WTC11 (cell line): ENCODE measurements around the gene FAM13B. TPM values are rescaled to one million over a fixed set of nuclear protein-coding genes. Genes with fewer than 3 reads are reported as not detected.

Experiments used
- ATAC-seq: fragments of 200-7000 bp; cut with Tn5 transposase; 2 replicates; pipeline ENCODE4 v1.10.0; 2021; ENCODE audit warnings: mild to moderate bottlenecking, moderate library complexity
- CTCF ChIA-PET: fragments of 300-600 bp; sonication (Branson Sonifier 250); formaldehyde crosslinking; loops from one replicate; lab custom pipeline; 2021; ENCODE audit warnings: antibody characterized with exemption; lab: Charles Lee
- POLR2A ChIA-PET: fragments of 350-600 bp; sonication (Branson Sonifier 250); formaldehyde crosslinking; loops from one replicate; lab custom pipeline; 2021; ENCODE audit warnings: antibody characterized with exemption; lab: Charles Lee
- DNase-seq: peaks from one replicate; pipeline ENCODE4 v3.0.0; 2021; ENCODE audit warnings: low spot score
- H3K27ac Mint-ChIP-seq: 2 replicates; pipeline ENCODE4 v1.8.0; 2021; ENCODE audit warnings: mixed read lengths
- H3K27me3 Mint-ChIP-seq: 2 replicates; pipeline ENCODE4 v1.8.0; 2021; ENCODE audit warnings: low read depth, mild to moderate bottlenecking, moderate library complexity, mixed read lengths
- H3K36me3 Mint-ChIP-seq: 2 replicates; pipeline ENCODE4 v1.8.0; 2021; ENCODE audit warnings: mixed read lengths
- H3K4me1 Mint-ChIP-seq: 2 replicates; pipeline ENCODE4 v1.8.0; 2022; ENCODE audit warnings: mixed read lengths
- H3K4me3 Mint-ChIP-seq: 2 replicates; pipeline ENCODE4 v1.8.0; 2021; ENCODE audit warnings: mild to moderate bottlenecking, moderate library complexity, mixed read lengths
- H3K9me3 Mint-ChIP-seq: 2 replicates; pipeline ENCODE4 v1.8.0; 2021; ENCODE audit warnings: mixed read lengths
- CREB1 ChIP-seq: sonication (generic); formaldehyde crosslinking; IDR thresholded peaks from 2 replicates; pipeline ENCODE4 v1.8.0; 2023; ENCODE audit warnings: mild to moderate bottlenecking, missing genetic modification reagents
- ELF4 ChIP-seq: sonication (generic); formaldehyde crosslinking; IDR thresholded peaks from 2 replicates; pipeline ENCODE4 v1.8.1; 2022; ENCODE audit warnings: low read depth, mild to moderate bottlenecking, moderate library complexity, missing genetic modification reagents
- FOXJ3 ChIP-seq: sonication (generic); formaldehyde crosslinking; IDR thresholded peaks from 2 replicates; pipeline ENCODE4 v1.9.0; 2021; ENCODE audit warnings: missing genetic modification reagents, mild to moderate bottlenecking, borderline replicate concordance
- GABPB1 ChIP-seq: sonication (generic); formaldehyde crosslinking; IDR thresholded peaks from 2 replicates; pipeline ENCODE4 v1.8.1; 2023; ENCODE audit warnings: mild to moderate bottlenecking, missing genetic modification reagents
- HMGA2 ChIP-seq: fragments of 250-450 bp; sonication (Bioruptor Pico); IDR thresholded peaks from 2 replicates; pipeline ENCODE4 v1.4.0; 2021; ENCODE audit warnings: mild to moderate bottlenecking, moderate library complexity
- JAZF1 ChIP-seq: fragments of 250-450 bp; sonication (Bioruptor Pico); IDR thresholded peaks from 2 replicates; pipeline ENCODE4 v1.9.0; 2021; ENCODE audit warnings: moderate library complexity, mild to moderate bottlenecking, inconsistent platforms
- NR3C1 ChIP-seq: sonication (generic); formaldehyde crosslinking; conservative IDR thresholded peaks from 2 replicates; pipeline ENCODE4 v1.8.1; 2023; ENCODE audit warnings: low read depth, mild to moderate bottlenecking, missing genetic modification reagents
- PRRX2 ChIP-seq: fragments of 250-450 bp; sonication (Bioruptor Pico); IDR thresholded peaks from 2 replicates; pipeline ENCODE4 v1.8.0; 2021; ENCODE audit warnings: mild to moderate bottlenecking
- SMAD4 ChIP-seq: sonication (generic); formaldehyde crosslinking; IDR thresholded peaks from 2 replicates; pipeline ENCODE4 v1.8.0; 2022; ENCODE audit warnings: mild to moderate bottlenecking, missing genetic modification reagents
- ZNF219 ChIP-seq: sonication (generic); formaldehyde crosslinking; IDR thresholded peaks from 2 replicates; pipeline ENCODE4 v1.8.0; 2023; ENCODE audit warnings: missing genetic modification reagents, mild to moderate bottlenecking, borderline replicate concordance
- ZNF263 ChIP-seq: sonication (generic); formaldehyde crosslinking; IDR thresholded peaks from 2 replicates; pipeline ENCODE4 v1.8.1; 2022; ENCODE audit warnings: low read depth, mild to moderate bottlenecking, moderate library complexity, missing genetic modification reagents
- ZNF416 ChIP-seq: fragments of 250-450 bp; sonication (Bioruptor Pico); IDR thresholded peaks from 2 replicates; pipeline ENCODE4 v1.9.0; 2021; ENCODE audit warnings: mild to moderate bottlenecking, inconsistent platforms
- total RNA-seq: library from RNA; stranded (reverse); gene quantifications from 3 replicates; pipeline ENCODE4 v1.2.3, GENCODE V29; 2021
- TF ChIP-seq, protein P1 (sequence below): sonication (generic); formaldehyde crosslinking; IDR thresholded peaks from 2 replicates; pipeline ENCODE4 v1.8.1; 2022; ENCODE audit warnings: low read depth, missing genetic modification reagents, borderline replicate concordance
- TF ChIP-seq, protein P2 (sequence below): fragments of 200-600 bp; IDR thresholded peaks from 2 replicates; pipeline ENCODE4 v1.8.0; 2022; ENCODE audit warnings: antibody characterized with exemption
- TF ChIP-seq, protein P3 (sequence below): sonication (generic); formaldehyde crosslinking; IDR thresholded peaks from 2 replicates; pipeline ENCODE4 v1.8.0; 2022; ENCODE audit warnings: mild to moderate bottlenecking, missing genetic modification reagents
- TF ChIP-seq, protein P4 (sequence below): sonication (generic); formaldehyde crosslinking; IDR thresholded peaks from 2 replicates; pipeline ENCODE4 v1.8.1; 2023; ENCODE audit warnings: mild to moderate bottlenecking, missing genetic modification reagents
- TF ChIP-seq, protein P5 (sequence below): sonication (generic); formaldehyde crosslinking; IDR thresholded peaks from 2 replicates; pipeline ENCODE4 v1.8.1; 2022; ENCODE audit warnings: mild to moderate bottlenecking, missing genetic modification reagents, moderate library complexity, borderline replicate concordance
- TF ChIP-seq, protein P6 (sequence below): sonication (generic); formaldehyde crosslinking; IDR thresholded peaks from 2 replicates; pipeline ENCODE4 v1.8.1; 2022; ENCODE audit warnings: low read depth, mild to moderate bottlenecking, moderate library complexity, missing genetic modification reagents, borderline replicate concordance
- TF ChIP-seq, protein P7 (sequence below): sonication (generic); formaldehyde crosslinking; IDR thresholded peaks from 2 replicates; pipeline ENCODE4 v1.8.0; 2022; ENCODE audit warnings: mild to moderate bottlenecking, missing genetic modification reagents

FAM13B gene
- total RNA-seq, 1 experiment from 2014 or later, result 15.6 TPM

DNA sequence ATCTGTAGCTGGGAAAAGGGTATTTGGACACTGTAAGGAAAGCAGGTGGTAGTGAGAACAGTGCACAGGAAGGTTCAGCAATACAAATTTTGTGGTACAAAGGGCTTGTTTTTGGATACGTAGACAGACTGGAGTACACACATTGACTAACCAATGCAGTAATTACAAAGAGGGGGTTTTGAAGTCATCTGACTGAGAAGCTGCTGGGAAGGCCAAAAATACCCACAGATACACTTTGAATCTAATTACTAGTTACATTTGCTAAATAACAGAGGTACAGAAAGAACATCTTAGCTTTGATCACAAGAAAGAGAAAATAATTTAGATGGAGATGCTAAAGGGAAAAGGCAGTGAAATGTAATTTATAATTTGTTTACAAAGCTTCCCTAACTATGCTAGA is 97.7 kb downstream of the FAM13B start (continued):
- TF ChIP-seq, protein P1, sequence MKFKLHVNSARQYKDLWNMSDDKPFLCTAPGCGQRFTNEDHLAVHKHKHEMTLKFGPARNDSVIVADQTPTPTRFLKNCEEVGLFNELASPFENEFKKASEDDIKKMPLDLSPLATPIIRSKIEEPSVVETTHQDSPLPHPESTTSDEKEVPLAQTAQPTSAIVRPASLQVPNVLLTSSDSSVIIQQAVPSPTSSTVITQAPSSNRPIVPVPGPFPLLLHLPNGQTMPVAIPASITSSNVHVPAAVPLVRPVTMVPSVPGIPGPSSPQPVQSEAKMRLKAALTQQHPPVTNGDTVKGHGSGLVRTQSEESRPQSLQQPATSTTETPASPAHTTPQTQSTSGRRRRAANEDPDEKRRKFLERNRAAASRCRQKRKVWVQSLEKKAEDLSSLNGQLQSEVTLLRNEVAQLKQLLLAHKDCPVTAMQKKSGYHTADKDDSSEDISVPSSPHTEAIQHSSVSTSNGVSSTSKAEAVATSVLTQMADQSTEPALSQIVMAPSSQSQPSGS (CRISPR knock-in tag), result no peak
- TF ChIP-seq ELF4 (no peak), HMGA2 (CRISPR knock-in tag) (no peak)
- TF ChIP-seq, protein P2, sequence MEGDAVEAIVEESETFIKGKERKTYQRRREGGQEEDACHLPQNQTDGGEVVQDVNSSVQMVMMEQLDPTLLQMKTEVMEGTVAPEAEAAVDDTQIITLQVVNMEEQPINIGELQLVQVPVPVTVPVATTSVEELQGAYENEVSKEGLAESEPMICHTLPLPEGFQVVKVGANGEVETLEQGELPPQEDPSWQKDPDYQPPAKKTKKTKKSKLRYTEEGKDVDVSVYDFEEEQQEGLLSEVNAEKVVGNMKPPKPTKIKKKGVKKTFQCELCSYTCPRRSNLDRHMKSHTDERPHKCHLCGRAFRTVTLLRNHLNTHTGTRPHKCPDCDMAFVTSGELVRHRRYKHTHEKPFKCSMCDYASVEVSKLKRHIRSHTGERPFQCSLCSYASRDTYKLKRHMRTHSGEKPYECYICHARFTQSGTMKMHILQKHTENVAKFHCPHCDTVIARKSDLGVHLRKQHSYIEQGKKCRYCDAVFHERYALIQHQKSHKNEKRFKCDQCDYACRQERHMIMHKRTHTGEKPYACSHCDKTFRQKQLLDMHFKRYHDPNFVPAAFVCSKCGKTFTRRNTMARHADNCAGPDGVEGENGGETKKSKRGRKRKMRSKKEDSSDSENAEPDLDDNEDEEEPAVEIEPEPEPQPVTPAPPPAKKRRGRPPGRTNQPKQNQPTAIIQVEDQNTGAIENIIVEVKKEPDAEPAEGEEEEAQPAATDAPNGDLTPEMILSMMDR, result no peak
- TF ChIP-seq, protein P3, sequence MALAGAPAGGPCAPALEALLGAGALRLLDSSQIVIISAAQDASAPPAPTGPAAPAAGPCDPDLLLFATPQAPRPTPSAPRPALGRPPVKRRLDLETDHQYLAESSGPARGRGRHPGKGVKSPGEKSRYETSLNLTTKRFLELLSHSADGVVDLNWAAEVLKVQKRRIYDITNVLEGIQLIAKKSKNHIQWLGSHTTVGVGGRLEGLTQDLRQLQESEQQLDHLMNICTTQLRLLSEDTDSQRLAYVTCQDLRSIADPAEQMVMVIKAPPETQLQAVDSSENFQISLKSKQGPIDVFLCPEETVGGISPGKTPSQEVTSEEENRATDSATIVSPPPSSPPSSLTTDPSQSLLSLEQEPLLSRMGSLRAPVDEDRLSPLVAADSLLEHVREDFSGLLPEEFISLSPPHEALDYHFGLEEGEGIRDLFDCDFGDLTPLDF (CRISPR knock-in tag), result no peak

DNA sequence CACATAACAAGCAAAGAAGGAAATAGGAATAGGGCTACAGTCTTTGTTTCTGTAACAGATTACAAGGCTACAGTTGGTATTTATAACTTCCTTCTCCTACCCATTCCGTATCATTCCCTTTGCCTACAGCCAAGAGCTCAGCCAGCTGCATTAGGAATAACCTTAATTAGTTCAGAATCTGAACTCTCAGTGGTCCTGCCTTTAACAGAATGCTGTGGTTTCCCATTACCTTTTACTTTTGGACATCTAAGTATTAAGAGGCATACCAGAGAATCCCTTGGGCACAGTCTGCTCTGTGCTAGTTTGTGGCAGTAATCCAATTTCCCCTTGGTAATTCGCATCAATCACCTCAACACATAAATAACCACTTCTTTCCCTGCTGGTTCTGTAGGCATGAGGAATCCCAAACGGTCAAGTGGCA is 99.4 kb downstream of the FAM13B start:
- no peaks in the 10 kb centered on the region for H3K4me1 Mint-ChIP-seq
- no peak for ATAC-seq

DNA sequence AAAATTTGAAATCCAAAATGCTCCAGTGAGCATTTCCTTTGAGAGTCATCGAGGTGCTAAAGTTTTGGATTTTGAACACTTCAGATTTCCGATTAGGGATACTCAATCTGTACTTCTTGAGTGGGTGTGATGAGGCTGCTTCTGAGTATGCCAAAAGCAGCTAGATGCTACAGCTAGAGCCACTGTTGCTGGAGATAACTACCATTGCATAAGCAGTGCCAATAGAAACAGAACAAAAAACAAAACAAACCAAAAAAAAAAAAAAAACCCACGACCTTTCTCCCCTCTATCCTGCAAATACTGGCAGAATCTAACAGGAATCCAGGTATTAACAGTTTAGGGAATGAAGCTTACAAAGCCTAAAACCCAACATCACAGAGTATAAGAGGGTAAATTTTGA is 100.1 kb downstream of the FAM13B start:
- no peaks in the 10 kb centered on the region for H3K9me3 Mint-ChIP-seq
- H3K4me1 Mint-ChIP-seq, result no peaks in the 10 kb centered on the region
- peaks cover 7% of the 10 kb centered on the region; the same call in 1 of the 2 replicates for H3K36me3 Mint-ChIP-seq
- no peaks in the 10 kb centered on the region for H3K27me3 Mint-ChIP-seq
- ChIA-PET CTCF (interaction anchor here (0.6 kb wide), 1 partner anchor 181 kb away, joined by 3 read pairs; no protein-coding TSS in a partner anchor), POLR2A (no interaction called here)
- H3K4me3 Mint-ChIP-seq, result no peak overlapping the region
- no peak overlapping the region for H3K27ac Mint-ChIP-seq
- DNase-seq (no peak), ATAC-seq (no peak)
- no peak for TF ChIP-seq ZNF219 (CRISPR knock-in tag)
- TF ChIP-seq, protein P4, sequence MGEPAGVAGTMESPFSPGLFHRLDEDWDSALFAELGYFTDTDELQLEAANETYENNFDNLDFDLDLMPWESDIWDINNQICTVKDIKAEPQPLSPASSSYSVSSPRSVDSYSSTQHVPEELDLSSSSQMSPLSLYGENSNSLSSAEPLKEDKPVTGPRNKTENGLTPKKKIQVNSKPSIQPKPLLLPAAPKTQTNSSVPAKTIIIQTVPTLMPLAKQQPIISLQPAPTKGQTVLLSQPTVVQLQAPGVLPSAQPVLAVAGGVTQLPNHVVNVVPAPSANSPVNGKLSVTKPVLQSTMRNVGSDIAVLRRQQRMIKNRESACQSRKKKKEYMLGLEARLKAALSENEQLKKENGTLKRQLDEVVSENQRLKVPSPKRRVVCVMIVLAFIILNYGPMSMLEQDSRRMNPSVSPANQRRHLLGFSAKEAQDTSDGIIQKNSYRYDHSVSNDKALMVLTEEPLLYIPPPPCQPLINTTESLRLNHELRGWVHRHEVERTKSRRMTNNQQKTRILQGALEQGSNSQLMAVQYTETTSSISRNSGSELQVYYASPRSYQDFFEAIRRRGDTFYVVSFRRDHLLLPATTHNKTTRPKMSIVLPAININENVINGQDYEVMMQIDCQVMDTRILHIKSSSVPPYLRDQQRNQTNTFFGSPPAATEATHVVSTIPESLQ (CRISPR knock-in tag), result no peak
- TF ChIP-seq, protein P2, result no peak
- no peak for TF ChIP-seq GABPB1 (CRISPR knock-in tag)
- TF ChIP-seq NR3C1 (CRISPR knock-in tag), result no peak
- TF ChIP-seq ZNF263 (CRISPR knock-in tag), result no peak
- TF ChIP-seq, protein P5, sequence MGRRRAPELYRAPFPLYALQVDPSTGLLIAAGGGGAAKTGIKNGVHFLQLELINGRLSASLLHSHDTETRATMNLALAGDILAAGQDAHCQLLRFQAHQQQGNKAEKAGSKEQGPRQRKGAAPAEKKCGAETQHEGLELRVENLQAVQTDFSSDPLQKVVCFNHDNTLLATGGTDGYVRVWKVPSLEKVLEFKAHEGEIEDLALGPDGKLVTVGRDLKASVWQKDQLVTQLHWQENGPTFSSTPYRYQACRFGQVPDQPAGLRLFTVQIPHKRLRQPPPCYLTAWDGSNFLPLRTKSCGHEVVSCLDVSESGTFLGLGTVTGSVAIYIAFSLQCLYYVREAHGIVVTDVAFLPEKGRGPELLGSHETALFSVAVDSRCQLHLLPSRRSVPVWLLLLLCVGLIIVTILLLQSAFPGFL (CRISPR knock-in tag), result no peak
- TF ChIP-seq, protein P6, sequence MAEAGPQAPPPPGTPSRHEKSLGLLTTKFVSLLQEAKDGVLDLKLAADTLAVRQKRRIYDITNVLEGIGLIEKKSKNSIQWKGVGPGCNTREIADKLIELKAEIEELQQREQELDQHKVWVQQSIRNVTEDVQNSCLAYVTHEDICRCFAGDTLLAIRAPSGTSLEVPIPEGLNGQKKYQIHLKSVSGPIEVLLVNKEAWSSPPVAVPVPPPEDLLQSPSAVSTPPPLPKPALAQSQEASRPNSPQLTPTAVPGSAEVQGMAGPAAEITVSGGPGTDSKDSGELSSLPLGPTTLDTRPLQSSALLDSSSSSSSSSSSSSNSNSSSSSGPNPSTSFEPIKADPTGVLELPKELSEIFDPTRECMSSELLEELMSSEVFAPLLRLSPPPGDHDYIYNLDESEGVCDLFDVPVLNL (CRISPR knock-in tag), result no peak
- TF ChIP-seq CREB1 (CRISPR knock-in tag), result no peak

More for the DNA sequence above, 99.4 kb downstream of the FAM13B start:
- ChIA-PET POLR2A (no interaction called here), CTCF (interaction anchor here (0.6 kb wide), 1 partner anchor 311 kb away, joined by 3 read pairs; no protein-coding TSS in a partner anchor)
- no peak for TF ChIP-seq FOXJ3 (CRISPR knock-in tag)
- TF ChIP-seq JAZF1 (CRISPR knock-in tag), result no peak
- TF ChIP-seq, protein P7, sequence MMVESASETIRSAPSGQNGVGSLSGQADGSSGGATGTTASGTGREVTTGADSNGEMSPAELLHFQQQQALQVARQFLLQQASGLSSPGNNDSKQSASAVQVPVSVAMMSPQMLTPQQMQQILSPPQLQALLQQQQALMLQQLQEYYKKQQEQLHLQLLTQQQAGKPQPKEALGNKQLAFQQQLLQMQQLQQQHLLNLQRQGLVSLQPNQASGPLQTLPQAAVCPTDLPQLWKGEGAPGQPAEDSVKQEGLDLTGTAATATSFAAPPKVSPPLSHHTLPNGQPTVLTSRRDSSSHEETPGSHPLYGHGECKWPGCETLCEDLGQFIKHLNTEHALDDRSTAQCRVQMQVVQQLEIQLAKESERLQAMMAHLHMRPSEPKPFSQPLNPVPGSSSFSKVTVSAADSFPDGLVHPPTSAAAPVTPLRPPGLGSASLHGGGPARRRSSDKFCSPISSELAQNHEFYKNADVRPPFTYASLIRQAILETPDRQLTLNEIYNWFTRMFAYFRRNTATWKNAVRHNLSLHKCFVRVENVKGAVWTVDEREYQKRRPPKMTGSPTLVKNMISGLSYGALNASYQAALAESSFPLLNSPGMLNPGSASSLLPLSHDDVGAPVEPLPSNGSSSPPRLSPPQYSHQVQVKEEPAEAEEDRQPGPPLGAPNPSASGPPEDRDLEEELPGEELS (CRISPR knock-in tag), result no peak
- no peak for TF ChIP-seq ELF4
- TF ChIP-seq NR3C1 (CRISPR knock-in tag), result no peak
- TF ChIP-seq SMAD4, result no peak
- TF ChIP-seq ZNF416 (CRISPR knock-in tag), result no peak
- TF ChIP-seq PRRX2 (CRISPR knock-in tag), result no peak
- TF ChIP-seq, all 79 proteins: peak for 0
- Mint-ChIP-seq H3K27ac (no peak overlapping the region), H3K27me3 (no peaks in the 10 kb centered on the region), H3K9me3 (no peaks in the 10 kb centered on the region), H3K36me3 (peaks cover 7% of the 10 kb centered on the region; the same call in 1 of the 2 replicates), H3K4me3 (no peak overlapping the region)
- no peak for DNase-seq
